ENCODE results near the gene PNLDC1. TPM values are rescaled to one million over a fixed set of nuclear protein-coding genes. Genes with fewer than 3 reads are reported as not detected.

PNLDC1 gene
- total and polyA plus RNA-seq, 2 experiments from 2014 or later, result not detected

GRCh38 chr6:159788753-159789376 is 11.2 kb upstream of the PNLDC1 start:
- Histone ChIP-seq H3K4me3 (peak overlapping the region; percentile 81), H3K4me1 (ENCODE audit: insufficient read depth) (peaks cover 19% of the 10 kb centered on the region), H3K27ac (ENCODE audit: low read depth) (peak overlapping the region; percentile 47; the same call in 1 of the 2 replicates), H3K79me2 (replicated peaks; ENCODE audit: insufficient read depth) (peaks cover 87% of the 10 kb centered on the region), H4K20me1 (replicated peaks; ENCODE audit: insufficient read depth) (peaks cover 40% of the 10 kb centered on the region), H3K36me3 (ENCODE audit: insufficient read depth) (peaks cover 59% of the 10 kb centered on the region), H2AFZ (no peak overlapping the region), H3K27me3 (ENCODE audit: insufficient read depth) (no peaks in the 10 kb centered on the region), H3K9me2 (ENCODE audit: insufficient read depth) (no peaks in the 10 kb centered on the region), H3K4me2 (peak overlapping the region; percentile 87), H3F3A (replicated peaks; ENCODE audit: low read depth) (peaks cover 3% of the 10 kb centered on the region; the same call in 1 of the 2 replicates)
- Mint-ChIP-seq H3K27me3 (ENCODE audit: insufficient read depth, low read depth, poor library complexity) (peaks cover 5% of the 10 kb centered on the region), H3K4me3 (peak overlapping the region; percentile 99), H3K9me3 (no peaks in the 10 kb centered on the region), H3K4me1 (peaks cover 27% of the 10 kb centered on the region), H3K36me3 (ENCODE audit: low read depth) (peaks cover 88% of the 10 kb centered on the region), H3K27ac (peak overlapping the region; percentile 62; the same call in 1 of the 2 replicates)
- TF ChIP-seq EZH2phosphoT487 (IDR thresholded peaks at IDR 0.05; ENCODE audit: unreplicated experiment) (no peak), ZNF462 (CRISPR knock-in tag; IDR thresholded peaks at IDR 0.05) (no peak), STAT1 (IDR thresholded peaks at IDR 0.05; ENCODE audit: unreplicated experiment) (no peak), CREB1 (CRISPR knock-in tag; IDR thresholded peaks at IDR 0.05; ENCODE audit: low read depth) (no peak), ZNF331 (CRISPR knock-in tag; IDR thresholded peaks at IDR 0.05; ENCODE audit: low read depth) (no peak)
- TF ChIP-seq, protein P1, sequence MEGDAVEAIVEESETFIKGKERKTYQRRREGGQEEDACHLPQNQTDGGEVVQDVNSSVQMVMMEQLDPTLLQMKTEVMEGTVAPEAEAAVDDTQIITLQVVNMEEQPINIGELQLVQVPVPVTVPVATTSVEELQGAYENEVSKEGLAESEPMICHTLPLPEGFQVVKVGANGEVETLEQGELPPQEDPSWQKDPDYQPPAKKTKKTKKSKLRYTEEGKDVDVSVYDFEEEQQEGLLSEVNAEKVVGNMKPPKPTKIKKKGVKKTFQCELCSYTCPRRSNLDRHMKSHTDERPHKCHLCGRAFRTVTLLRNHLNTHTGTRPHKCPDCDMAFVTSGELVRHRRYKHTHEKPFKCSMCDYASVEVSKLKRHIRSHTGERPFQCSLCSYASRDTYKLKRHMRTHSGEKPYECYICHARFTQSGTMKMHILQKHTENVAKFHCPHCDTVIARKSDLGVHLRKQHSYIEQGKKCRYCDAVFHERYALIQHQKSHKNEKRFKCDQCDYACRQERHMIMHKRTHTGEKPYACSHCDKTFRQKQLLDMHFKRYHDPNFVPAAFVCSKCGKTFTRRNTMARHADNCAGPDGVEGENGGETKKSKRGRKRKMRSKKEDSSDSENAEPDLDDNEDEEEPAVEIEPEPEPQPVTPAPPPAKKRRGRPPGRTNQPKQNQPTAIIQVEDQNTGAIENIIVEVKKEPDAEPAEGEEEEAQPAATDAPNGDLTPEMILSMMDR (conservative IDR thresholded peaks at IDR 0.05; ENCODE audit: low read depth in 2 of 2), result no peak
- ATAC-seq (peak; percentile 2; the same call in 2 of the 3 replicates), DNase-seq (ENCODE audit: low spot score) (peak; percentile 61)

Data from GM23338 (cell line).